ENCODE data around the gene LPAR3.
A peak's percentile ranks its signal among the peaks of the same experiment; 100 is the strongest.

The LPAR3 gene

DNA sequence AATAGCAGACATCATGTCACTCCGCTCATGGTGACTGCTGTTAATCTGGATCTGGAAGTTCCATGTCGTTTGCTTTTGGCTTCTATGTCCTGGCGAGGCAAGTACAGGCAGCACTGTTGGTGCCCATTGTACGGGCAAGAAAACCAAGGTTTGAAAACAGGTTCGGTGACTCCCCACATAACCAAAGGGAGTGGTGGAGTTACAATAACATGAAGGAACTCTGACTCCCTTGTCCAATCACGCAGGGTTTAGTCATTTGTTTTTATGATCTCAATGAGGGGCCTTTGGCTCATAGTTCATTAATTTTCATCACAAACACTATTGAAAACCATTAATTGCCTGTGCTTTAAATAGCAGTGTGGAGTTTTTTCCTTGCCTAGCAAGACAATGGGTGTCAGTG, 119.8 kb downstream of the LPAR3 start:
- DNase-seq, result no peak

DNA sequence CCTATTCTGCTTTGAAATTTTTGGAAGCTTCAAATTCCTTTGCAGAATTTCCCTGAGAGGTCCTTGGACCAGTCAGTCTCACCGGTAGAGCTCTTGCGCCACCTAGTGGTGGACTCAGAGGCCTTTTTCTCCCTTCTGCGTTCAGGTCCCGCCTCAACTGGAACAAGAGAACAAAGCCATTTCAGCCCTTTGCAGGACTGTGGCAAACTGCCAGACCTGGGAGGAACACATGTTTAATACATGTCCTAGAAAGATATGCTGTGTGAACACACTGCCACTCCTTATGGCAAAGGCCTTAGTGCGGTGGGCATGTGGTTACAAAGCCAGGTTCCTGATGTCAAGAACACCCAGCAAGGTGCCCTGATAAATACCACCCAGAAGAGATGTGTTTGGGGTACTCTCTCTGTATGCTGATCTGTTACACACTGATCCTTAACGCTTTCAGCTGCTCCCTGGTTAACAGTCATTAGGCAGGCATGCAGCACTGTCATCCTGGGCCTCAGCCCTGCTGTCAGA, 120.5 kb downstream of the LPAR3 start:
- peak; percentile 77 for DNase-seq

DNA sequence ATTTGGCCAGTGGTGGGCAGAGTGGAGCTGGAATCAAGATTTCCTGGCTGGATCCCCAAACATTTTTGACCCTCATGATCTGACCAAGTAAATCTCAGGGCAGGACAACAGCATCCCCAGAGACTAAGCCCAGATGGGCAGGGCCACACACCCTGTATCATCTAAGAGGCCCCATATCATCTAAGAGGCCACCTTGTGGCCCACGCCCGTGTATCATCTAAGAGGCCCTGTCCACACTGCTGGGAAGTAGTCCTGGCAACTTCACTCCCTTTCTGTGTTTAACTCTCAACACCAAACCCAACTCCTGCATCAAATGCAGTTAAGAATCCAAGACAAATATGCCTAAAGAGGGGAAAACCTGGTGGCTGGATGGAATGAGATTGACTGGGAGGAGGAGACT, 121.1 kb downstream of the LPAR3 start:
- no peak for DNase-seq

DNA sequence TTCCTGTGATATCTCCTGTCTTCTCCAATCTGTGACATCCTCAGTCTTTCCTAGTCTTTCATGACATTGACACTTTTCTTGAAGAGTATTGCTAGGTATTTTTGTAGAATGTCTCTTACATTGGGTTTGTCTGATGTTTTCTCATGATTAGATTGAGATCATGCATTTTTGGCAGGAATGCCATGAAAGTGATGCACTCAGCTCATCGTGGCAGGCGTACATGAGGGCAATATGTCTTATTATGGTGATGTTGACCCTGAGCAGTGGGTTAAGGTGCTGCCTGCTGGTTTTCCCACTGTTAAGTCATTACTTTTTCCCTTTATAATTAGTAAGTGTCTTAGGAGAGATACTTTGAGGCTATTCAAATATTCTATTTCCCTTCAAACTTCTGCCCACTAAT, 122.5 kb downstream of the LPAR3 start:
- DNase-seq, result no peak

DNA sequence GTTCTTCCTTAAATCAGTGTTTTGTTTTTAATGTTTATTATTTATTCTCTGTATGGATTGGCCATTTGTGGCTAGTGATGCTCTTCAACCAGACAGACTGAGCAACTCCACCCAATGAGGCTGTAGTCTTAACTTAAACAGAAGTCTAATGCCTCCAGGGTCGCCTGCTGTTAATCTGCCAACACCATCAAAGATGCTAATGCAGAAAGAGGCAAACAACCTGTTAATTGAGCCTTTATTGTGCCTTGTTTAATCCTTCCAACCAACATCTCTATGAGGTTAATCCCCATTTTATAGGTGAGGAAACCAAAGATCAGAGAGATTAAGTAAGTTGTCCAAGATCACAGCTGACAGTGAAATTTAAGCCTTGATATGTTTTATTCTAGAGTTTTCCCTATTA, 123.4 kb downstream of the LPAR3 start:
- DNase-seq, result no peak

DNA sequence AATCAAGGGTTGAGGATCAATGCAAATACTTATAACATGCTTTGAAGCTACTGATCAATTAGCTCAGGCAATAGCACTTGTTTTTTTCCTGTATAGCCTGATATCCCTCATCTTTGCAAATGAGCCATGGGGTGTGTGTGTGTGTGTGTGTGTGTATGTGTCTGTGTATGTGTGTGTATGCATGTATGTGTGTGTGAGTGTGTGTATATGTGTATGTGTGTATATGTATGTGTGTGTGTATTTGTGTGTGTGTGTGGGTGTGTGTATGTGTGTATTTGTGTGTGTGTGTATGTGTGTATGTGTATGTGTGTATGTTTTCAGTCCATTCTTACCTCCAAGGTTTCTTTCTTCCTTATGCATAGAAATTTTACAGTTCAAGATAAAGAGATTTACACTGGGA, 124.4 kb downstream of the LPAR3 start:
- no peak for DNase-seq

DNA sequence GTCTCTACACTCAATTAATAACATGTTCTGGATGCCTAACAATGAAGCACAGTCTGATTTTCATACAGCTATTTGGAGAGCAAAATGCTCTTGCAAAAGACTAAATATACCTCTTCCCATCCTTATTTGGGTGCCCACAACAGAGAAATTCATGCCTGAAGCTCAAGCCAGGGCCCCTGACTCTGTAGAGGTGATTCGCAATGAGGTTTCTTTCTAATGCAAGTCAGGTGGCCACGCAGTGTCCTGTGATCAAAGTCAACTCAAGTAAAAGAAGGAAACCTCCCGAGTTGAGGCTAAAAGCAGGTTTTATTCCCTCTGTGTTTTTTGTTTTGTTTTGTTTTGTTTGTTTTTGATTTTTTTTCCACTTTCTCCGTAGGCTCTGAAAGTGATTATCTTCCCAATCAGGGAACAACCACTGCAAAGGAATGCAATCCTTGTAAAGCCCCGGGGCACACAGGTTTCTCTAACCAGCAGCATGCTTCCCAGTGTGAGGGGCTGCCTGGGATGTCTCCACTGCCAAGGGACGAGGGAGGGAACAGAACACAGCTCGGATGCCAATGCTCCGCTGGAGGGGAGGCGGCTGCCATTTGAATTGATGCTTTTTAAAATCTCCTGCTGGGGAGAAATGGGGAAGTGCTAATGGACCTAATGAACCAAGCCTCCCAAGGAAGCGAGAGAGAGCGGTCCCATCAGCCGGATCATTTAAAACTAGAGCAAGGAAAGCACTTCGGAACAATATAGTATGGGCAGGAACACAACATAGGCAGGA, 128.9 kb downstream of the LPAR3 start:
- DNase-seq, result no peak

DNA sequence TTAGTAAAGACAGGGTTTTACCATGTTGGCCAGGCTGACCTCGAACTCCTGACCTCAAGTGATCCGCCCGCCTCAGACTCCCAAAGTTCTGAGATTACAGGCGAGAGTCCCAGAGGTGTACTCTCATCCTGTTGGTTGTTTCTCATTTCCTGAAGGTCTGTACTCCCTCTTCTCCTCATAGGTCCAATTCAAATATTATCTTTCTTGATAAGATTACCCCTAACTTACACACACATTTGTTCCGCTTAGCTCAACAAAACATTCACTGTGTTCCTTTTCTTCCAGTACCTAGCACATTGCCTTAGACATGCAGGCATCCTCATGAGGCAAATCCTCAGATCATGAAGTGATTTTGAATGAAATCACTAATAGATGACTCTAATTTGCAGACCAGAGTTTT, 130.3 kb downstream of the LPAR3 start:
- no peak for DNase-seq
